ENCODE data around the gene CPA5.

The CPA5 gene

GRCh38 chr7:130359276-130359857, 14.8 kb downstream of the CPA5 start:
- H3K27ac Mint-ChIP-seq, result no peak overlapping the region
- H3K9me3 Mint-ChIP-seq, result peaks cover 34% of the 10 kb centered on the region
- no peaks in the 10 kb centered on the region for H3K27me3 Mint-ChIP-seq (ENCODE audit: low read depth, poor library complexity)
- H3K36me3 Mint-ChIP-seq (ENCODE audit: low read depth), result peaks cover 17% of the 10 kb centered on the region
- no peak for DNase-seq
- H3K4me1 Mint-ChIP-seq, result peaks cover 53% of the 10 kb centered on the region
- H3K4me3 Mint-ChIP-seq, result no peak overlapping the region
- TF ChIP-seq CTCF (IDR thresholded peaks at IDR 0.05), result no peak

GRCh38 chr7:130360518-130360917, 15.9 kb downstream of the CPA5 start:
- no peak for DNase-seq
- no peak for TF ChIP-seq CTCF (IDR thresholded peaks at IDR 0.05)
- Mint-ChIP-seq H3K27ac (no peak overlapping the region), H3K36me3 (ENCODE audit: low read depth) (peaks cover 17% of the 10 kb centered on the region), H3K27me3 (ENCODE audit: low read depth, poor library complexity) (no peaks in the 10 kb centered on the region), H3K4me3 (no peak overlapping the region), H3K4me1 (peaks cover 53% of the 10 kb centered on the region), H3K9me3 (peaks cover 34% of the 10 kb centered on the region)

- Mint-ChIP-seq H3K36me3 (ENCODE audit: low read depth) (peaks cover 17% of the 10 kb centered on the region), H3K27ac (no peak overlapping the region), H3K4me3 (no peak overlapping the region), H3K27me3 (ENCODE audit: low read depth, poor library complexity) (no peaks in the 10 kb centered on the region), H3K4me1 (peaks cover 53% of the 10 kb centered on the region), H3K9me3 (peaks cover 34% of the 10 kb centered on the region)
- no peak for DNase-seq
- no peak for TF ChIP-seq CTCF (IDR thresholded peaks at IDR 0.05)
These were observed 17.1 kb downstream of the CPA5 start for GRCh38 chr7:130361681-130362080.

- peaks cover 17% of the 10 kb centered on the region for H3K36me3 Mint-ChIP-seq (ENCODE audit: low read depth)
- H3K27me3 Mint-ChIP-seq (ENCODE audit: low read depth, poor library complexity), result no peaks in the 10 kb centered on the region
- H3K4me1 Mint-ChIP-seq, result peaks cover 53% of the 10 kb centered on the region
- TF ChIP-seq CTCF (IDR thresholded peaks at IDR 0.05), result no peak
- peaks cover 34% of the 10 kb centered on the region for H3K9me3 Mint-ChIP-seq
- H3K27ac Mint-ChIP-seq, result no peak overlapping the region
- no peak for DNase-seq
- H3K4me3 Mint-ChIP-seq, result no peak overlapping the region
These were observed 17.7 kb downstream of the CPA5 start for GRCh38 chr7:130362251-130362816.

- DNase-seq, result no peak
- Mint-ChIP-seq H3K27ac (peak overlapping the region; percentile 39), H3K4me1 (peaks cover 52% of the 10 kb centered on the region), H3K27me3 (ENCODE audit: low read depth, poor library complexity) (no peaks in the 10 kb centered on the region), H3K9me3 (peaks cover 32% of the 10 kb centered on the region), H3K4me3 (no peak overlapping the region), H3K36me3 (ENCODE audit: low read depth) (peaks cover 17% of the 10 kb centered on the region)
- no peak for TF ChIP-seq CTCF (IDR thresholded peaks at IDR 0.05)
These were observed 18.6 kb downstream of the CPA5 start for GRCh38 chr7:130363026-130363847.

Data from nephron progenitor cell (in vitro differentiated cells).